Panc1 (cell line): ENCODE data around the gene VAMP2. TPM values are rescaled to one million over a fixed set of nuclear protein-coding genes. Genes with fewer than 3 reads are reported as not detected.

Experiments used
- ATAC-seq: fragments of 200-7000 bp; cut with Tn5 transposase; 2 replicates; pipeline ENCODE4 v1.9.1; 2020; ENCODE audit warnings: mild to moderate bottlenecking, moderate library complexity
- BruUV-seq: library from RNA; stranded (reverse); fragments of 400-500 nt; replicated peaks from 2 replicates; lab custom pipeline; 2021; lab: Mats Ljungman, UMichigan
- CTCF ChIA-PET: fragments of 300-600 bp; sonication (Branson Sonifier 250); formaldehyde crosslinking; loops from one replicate; lab custom pipeline; 2022; ENCODE audit warnings: antibody characterized with exemption; lab: Charles Lee
- POLR2A ChIA-PET: fragments of 300-600 bp; sonication (Branson Sonifier 250); formaldehyde crosslinking; loops from one replicate; lab custom pipeline; 2022; ENCODE audit warnings: antibody characterized with exemption; lab: Charles Lee
- DNase-seq: peaks from one replicate; pipeline ENCODE4 v3.0.0-alpha.2; 2010; ENCODE audit warnings: low read depth, low spot score
- H3K27ac ChIP-seq: 2 replicates; pipeline ENCODE4 v1.5.1; 2011; ENCODE audit warnings: mild to moderate bottlenecking, low read length, inconsistent platforms
- H3K27me3 ChIP-seq: fragments of 200-500 bp; sonication (Bioruptor generic); 2 replicates; pipeline ENCODE4 v1.6.0; 2014; ENCODE audit warnings: low read length, inconsistent platforms; ENCODE audit not compliant: control insufficient read depth, insufficient read depth
- H3K36me3 ChIP-seq: fragments of 200-500 bp; sonication (Bioruptor generic); 2 replicates; pipeline ENCODE4 v1.5.1; 2014; ENCODE audit warnings: inconsistent platforms, mild to moderate bottlenecking, low read length, moderate library complexity; ENCODE audit not compliant: control insufficient read depth, insufficient read depth
- H3K4me1 ChIP-seq: 2 replicates; pipeline ENCODE4 v1.5.1; 2011; ENCODE audit warnings: inconsistent platforms, mild to moderate bottlenecking, low read length, moderate library complexity; ENCODE audit not compliant: control insufficient read depth, insufficient read depth
- H3K4me3 ChIP-seq, 2 experiments: 2 replicates each; pipeline ENCODE4 v1.5.1; 2011 to 2012; ENCODE audit warnings: low read depth in 2 of 2, low read length in 2 of 2, mild to moderate bottlenecking in 2 of 2, inconsistent platforms in 1 of 2, moderate library complexity in 1 of 2
- H3K9me3 ChIP-seq: fragments of 200-500 bp; sonication (Bioruptor generic); 2 replicates; pipeline ENCODE4 v1.5.1; 2014; ENCODE audit warnings: low read depth, mild to moderate bottlenecking, inconsistent platforms, low read length, moderate library complexity; ENCODE audit not compliant: control insufficient read depth, insufficient read depth
- POLR2AphosphoS5 ChIP-seq: IDR thresholded peaks from 2 replicates; pipeline ENCODE4 v1.6.1; 2012; ENCODE audit warnings: mild to moderate bottlenecking, low read depth, low read length, moderate library complexity
- SIN3A ChIP-seq: IDR thresholded peaks from 2 replicates; pipeline ENCODE4 v1.6.1; 2012; ENCODE audit warnings: low read depth, mild to moderate bottlenecking, low read length, moderate library complexity, borderline replicate concordance; ENCODE audit not compliant: insufficient read depth
- TCF7L2 ChIP-seq: IDR thresholded peaks from 2 replicates; pipeline ENCODE4 v1.6.1; 2011; ENCODE audit warnings: mild to moderate bottlenecking, low read depth, low read length, inconsistent platforms
- in situ Hi-C: cut with HindIII; loops from 2 replicates; pipeline ENCODE4 v1.10.0; 2016; ENCODE audit warnings: low sequenced_read_pairs, low pct_unique_long_range_greater_than_20kb
- intact Hi-C: fragments of 100-400 bp; cut with micrococcal nuclease; formaldehyde crosslinking; loops from one replicate; pipeline ENCODE4 v1.10.0; 2022; ENCODE audit not compliant: unreplicated experiment
- total RNA-seq: library from RNA; stranded (reverse); gene quantifications from one replicate; pipeline ENCODE4 v1.2.1, GENCODE V29; 2021; ENCODE audit not compliant: unreplicated experiment
- TF ChIP-seq, protein P1 (sequence below): fragments of 450-650 bp; IDR thresholded peaks from 2 replicates; pipeline ENCODE4 v1.5.1; 2017; ENCODE audit warnings: mild to moderate bottlenecking
- TF ChIP-seq, protein P2 (sequence below), 2 experiments: IDR thresholded peaks; 2 replicates each; pipeline ENCODE4 v1.6.1; 2011 to 2012; ENCODE audit warnings: low read depth in 2 of 2, control low read depth in 1 of 2, low read length in 1 of 2, mild to moderate bottlenecking in 1 of 2, moderate library complexity in 1 of 2; ENCODE audit not compliant: insufficient read depth in 1 of 2

The VAMP2 gene
- total RNA-seq, 1 experiment from 2014 or later = 28.6 TPM

DNA sequence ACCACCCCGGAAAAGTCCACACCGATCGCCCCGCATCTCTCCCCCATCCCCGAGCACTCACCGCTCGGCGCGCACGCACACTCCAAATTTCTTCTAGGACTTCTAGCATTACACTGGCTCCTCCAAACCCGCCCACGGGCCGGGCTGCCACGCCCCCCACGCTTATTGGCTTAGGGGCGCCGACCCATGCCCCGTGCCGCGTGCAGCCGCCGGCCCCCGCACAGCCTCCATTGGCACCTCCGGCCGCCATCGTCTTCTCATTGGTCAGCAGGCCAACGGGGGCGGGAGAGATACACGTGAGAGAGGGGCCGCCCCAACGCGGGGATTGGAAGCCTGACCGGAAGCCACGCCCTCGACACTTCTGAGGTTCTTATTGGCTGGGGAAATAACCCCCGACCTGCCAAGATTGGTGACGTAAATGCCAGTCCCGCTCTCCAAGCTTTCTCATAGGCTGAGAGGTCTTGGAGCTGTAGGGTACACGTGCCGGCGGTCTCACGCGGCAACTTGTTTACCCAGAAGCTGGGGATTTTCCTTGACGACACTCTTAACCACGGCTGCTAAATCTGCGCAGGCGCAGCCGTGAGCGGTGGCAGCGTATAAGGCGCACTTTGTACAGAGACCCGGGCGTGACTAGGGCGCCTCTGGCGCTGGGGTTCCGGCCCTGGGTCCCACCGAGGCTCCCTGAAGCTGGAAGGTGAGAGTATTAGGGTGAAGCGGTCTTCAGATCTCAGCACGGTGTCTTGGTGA lies 6.3 kb downstream of the VAMP2 start:
- CTCF ChIA-PET = interaction anchor here (1.0 kb wide), 1 partner anchor 18 kb away, joined by 7 read pairs; no protein-coding TSS in a partner anchor
- in situ Hi-C loops = no loop called here
- POLR2A ChIA-PET = interaction anchor here (0.5 to 2.2 kb wide), 2 partner anchors 17 to 26 kb away, joined by 4 to 12 read pairs; no protein-coding TSS in a partner anchor

DNA sequence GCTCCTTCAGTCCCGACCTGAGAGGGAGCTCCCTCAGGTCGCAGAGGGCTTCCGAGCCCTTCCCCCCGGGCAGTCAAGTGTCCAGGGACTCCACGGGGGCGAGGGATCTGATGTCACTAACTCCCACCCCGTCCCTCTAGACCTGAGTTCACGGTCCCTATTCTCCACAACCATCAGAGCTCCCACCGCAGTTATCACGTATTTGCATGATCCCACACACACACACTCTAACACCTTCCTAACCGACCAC lies 6.8 kb downstream of the VAMP2 start:
- TF ChIP-seq SIN3A (no peak), POLR2AphosphoS5 (no peak), TCF7L2 (no peak)
- TF ChIP-seq, protein P1, sequence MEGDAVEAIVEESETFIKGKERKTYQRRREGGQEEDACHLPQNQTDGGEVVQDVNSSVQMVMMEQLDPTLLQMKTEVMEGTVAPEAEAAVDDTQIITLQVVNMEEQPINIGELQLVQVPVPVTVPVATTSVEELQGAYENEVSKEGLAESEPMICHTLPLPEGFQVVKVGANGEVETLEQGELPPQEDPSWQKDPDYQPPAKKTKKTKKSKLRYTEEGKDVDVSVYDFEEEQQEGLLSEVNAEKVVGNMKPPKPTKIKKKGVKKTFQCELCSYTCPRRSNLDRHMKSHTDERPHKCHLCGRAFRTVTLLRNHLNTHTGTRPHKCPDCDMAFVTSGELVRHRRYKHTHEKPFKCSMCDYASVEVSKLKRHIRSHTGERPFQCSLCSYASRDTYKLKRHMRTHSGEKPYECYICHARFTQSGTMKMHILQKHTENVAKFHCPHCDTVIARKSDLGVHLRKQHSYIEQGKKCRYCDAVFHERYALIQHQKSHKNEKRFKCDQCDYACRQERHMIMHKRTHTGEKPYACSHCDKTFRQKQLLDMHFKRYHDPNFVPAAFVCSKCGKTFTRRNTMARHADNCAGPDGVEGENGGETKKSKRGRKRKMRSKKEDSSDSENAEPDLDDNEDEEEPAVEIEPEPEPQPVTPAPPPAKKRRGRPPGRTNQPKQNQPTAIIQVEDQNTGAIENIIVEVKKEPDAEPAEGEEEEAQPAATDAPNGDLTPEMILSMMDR = no peak
- TF ChIP-seq, protein P2, sequence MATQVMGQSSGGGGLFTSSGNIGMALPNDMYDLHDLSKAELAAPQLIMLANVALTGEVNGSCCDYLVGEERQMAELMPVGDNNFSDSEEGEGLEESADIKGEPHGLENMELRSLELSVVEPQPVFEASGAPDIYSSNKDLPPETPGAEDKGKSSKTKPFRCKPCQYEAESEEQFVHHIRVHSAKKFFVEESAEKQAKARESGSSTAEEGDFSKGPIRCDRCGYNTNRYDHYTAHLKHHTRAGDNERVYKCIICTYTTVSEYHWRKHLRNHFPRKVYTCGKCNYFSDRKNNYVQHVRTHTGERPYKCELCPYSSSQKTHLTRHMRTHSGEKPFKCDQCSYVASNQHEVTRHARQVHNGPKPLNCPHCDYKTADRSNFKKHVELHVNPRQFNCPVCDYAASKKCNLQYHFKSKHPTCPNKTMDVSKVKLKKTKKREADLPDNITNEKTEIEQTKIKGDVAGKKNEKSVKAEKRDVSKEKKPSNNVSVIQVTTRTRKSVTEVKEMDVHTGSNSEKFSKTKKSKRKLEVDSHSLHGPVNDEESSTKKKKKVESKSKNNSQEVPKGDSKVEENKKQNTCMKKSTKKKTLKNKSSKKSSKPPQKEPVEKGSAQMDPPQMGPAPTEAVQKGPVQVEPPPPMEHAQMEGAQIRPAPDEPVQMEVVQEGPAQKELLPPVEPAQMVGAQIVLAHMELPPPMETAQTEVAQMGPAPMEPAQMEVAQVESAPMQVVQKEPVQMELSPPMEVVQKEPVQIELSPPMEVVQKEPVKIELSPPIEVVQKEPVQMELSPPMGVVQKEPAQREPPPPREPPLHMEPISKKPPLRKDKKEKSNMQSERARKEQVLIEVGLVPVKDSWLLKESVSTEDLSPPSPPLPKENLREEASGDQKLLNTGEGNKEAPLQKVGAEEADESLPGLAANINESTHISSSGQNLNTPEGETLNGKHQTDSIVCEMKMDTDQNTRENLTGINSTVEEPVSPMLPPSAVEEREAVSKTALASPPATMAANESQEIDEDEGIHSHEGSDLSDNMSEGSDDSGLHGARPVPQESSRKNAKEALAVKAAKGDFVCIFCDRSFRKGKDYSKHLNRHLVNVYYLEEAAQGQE (IDR thresholded peaks at IDR 0.05; ENCODE audit: insufficient read depth in 1 of 2, low read depth in 2 of 2, low read length in 1 of 2) = no peak
- no peaks in the 10 kb centered on the region for H3K27me3 ChIP-seq
- H3K4me1 ChIP-seq = peaks cover 41% of the 10 kb centered on the region
- ATAC-seq (0 out of 2 replicates have a peak, but pooled peaks have one; percentile 0), DNase-seq (no peak)
- in situ Hi-C loops (no loop called here), intact Hi-C loops (no loop called here)
- ChIA-PET CTCF (no interaction called here), POLR2A (interaction anchor here (2.2 kb wide), 1 partner anchor 17 kb away, joined by 12 read pairs; no protein-coding TSS in a partner anchor)
- peak overlapping the region; percentile 82 for H3K27ac ChIP-seq
- BruUV-seq = TSS peak; percentile 91
- no peaks in the 10 kb centered on the region for H3K9me3 ChIP-seq
- peak overlapping the region; percentile 71 to 73 for H3K4me3 ChIP-seq
- H3K36me3 ChIP-seq = no peaks in the 10 kb centered on the region; the same call in 1 of the 2 replicates

More for the DNA sequence above, 6.3 kb downstream of the VAMP2 start:
- ATAC-seq (peak; percentile 83), DNase-seq (peak; percentile 99)
- BruUV-seq = no TSS peak
- no peak for TF ChIP-seq SIN3A
- TF ChIP-seq, protein P1 = no peak
- TF ChIP-seq, protein P2 (IDR thresholded peaks at IDR 0.05; ENCODE audit: insufficient read depth in 1 of 2, low read depth in 2 of 2, low read length in 1 of 2) = no peak
- TF ChIP-seq TCF7L2 = no peak; the same call in 1 of the 2 replicates
- peak; percentile 54; the same call in 1 of the 2 replicates for TF ChIP-seq POLR2AphosphoS5
- intact Hi-C loops = no loop called here
- Histone ChIP-seq H3K9me3 (no peaks in the 10 kb centered on the region), H3K4me1 (peaks cover 40% of the 10 kb centered on the region), H3K36me3 (no peaks in the 10 kb centered on the region; the same call in 1 of the 2 replicates), H3K27me3 (no peaks in the 10 kb centered on the region), H3K27ac (peak overlapping the region; percentile 89), H3K4me3 (peak overlapping the region; percentile 71 to 73)
